Cortex of kidney (tissue), 1 donor: ENCODE measurements around the gene VCPKMT.

Source experiments
- DNase-seq: peaks from one replicate; lab custom pipeline; 2025; lab: John Stamatoyannopoulos, UW

VCPKMT gene

GRCh38 chr14:50116181-50116956 lies at the start of gene VCPKMT:
Gene VCPKMT (minus strand): TSS chr14:50116572. CDS start chr14:50116552, 20 bp downstream.
- peak; percentile 61 for DNase-seq

GRCh38 chr14:50156111-50156510 lies 39.7 kb upstream of the VCPKMT start:
- DNase-seq, result no peak

- DNase-seq, result no peak
Observed at GRCh38 chr14:50148799-50149198, 32.4 kb upstream of the VCPKMT start.

- no peak for DNase-seq
Observed at GRCh38 chr14:50139192-50139591, 22.8 kb upstream of the VCPKMT start.

GRCh38 chr14:50127802-50128201 lies 11.4 kb upstream of the VCPKMT start:
- no peak for DNase-seq

- DNase-seq, result no peak
Observed at GRCh38 chr14:50123062-50123461, 6.7 kb upstream of the VCPKMT start.

- no peak for DNase-seq
Observed at GRCh38 chr14:50122291-50122690, 5.9 kb upstream of the VCPKMT start.

- DNase-seq, result no peak
Observed at GRCh38 chr14:50121486-50121885, 5.1 kb upstream of the VCPKMT start.

- no peak for DNase-seq
Observed at GRCh38 chr14:50117456-50117855, 1.1 kb upstream of the VCPKMT start.

- DNase-seq, result no peak
Observed at GRCh38 chr14:50116966-50117365, 594 bp upstream of the VCPKMT start.

- no peak for DNase-seq
Observed at GRCh38 chr14:50113381-50114035, 2.9 kb downstream of the VCPKMT start.

- DNase-seq, result no peak
Observed at GRCh38 chr14:50110323-50111037, 5.9 kb downstream of the VCPKMT start.

- DNase-seq, result no peak
Observed at GRCh38 chr14:50109342-50109741, 7.0 kb downstream of the VCPKMT start.

- no peak for DNase-seq
Observed at GRCh38 chr14:50107850-50108249, 8.5 kb downstream of the VCPKMT start.

- DNase-seq, result no peak
Observed at GRCh38 chr14:50106178-50106577, 10.2 kb downstream of the VCPKMT start.

GRCh38 chr14:50103558-50103957 lies 12.8 kb downstream of the VCPKMT start:
- DNase-seq, result no peak

- no peak for DNase-seq
Observed at GRCh38 chr14:50101417-50101816, 15.0 kb downstream of the VCPKMT start.

- DNase-seq, result no peak
Observed at GRCh38 chr14:50100805-50101204, 15.6 kb downstream of the VCPKMT start.

GRCh38 chr14:50099335-50099734 lies 17.0 kb downstream of the VCPKMT start:
- no peak for DNase-seq

GRCh38 chr14:50095895-50096294 lies 20.5 kb downstream of the VCPKMT start:
- no peak for DNase-seq

GRCh38 chr14:50094056-50094755 lies 22.2 kb downstream of the VCPKMT start:
- DNase-seq, result no peak

- no peak for DNase-seq
Observed at GRCh38 chr14:50093496-50093895, 22.9 kb downstream of the VCPKMT start.
